GM18873 (cell line): ENCODE measurements around the gene MAP2K5.
"Not testable (repeated sequence)": the region's sequence is repeated elsewhere in the genome, so short reads cannot be mapped to it uniquely, and the experiment has no call there.

ENCODE experiments used
- ATAC-seq: cut with Tn5 transposase; IDR thresholded peaks from one replicate; pipeline ENCODE4 v1.9.1; 2021; ENCODE audit warnings: mild to moderate bottlenecking, moderate library complexity, moderate number of reproducible peaks; ENCODE audit not compliant: unreplicated experiment, low FRiP score

The MAP2K5 gene

GRCh38 chr15:67590191-67590590 is 47.7 kb downstream of the MAP2K5 start:
- no peak for ATAC-seq

- ATAC-seq, result no peak
Observed at GRCh38 chr15:67592245-67592644, 49.7 kb downstream of the MAP2K5 start.

- ATAC-seq, result no peak
Observed at GRCh38 chr15:67593562-67593961, 51.1 kb downstream of the MAP2K5 start.

GRCh38 chr15:67594770-67595169 is 52.3 kb downstream of the MAP2K5 start:
- no peak for ATAC-seq

GRCh38 chr15:67595572-67595971 is 53.1 kb downstream of the MAP2K5 start:
- no peak for ATAC-seq

GRCh38 chr15:67601073-67601472 is 58.6 kb downstream of the MAP2K5 start:
- no peak for ATAC-seq

GRCh38 chr15:67603063-67603462 is 60.6 kb downstream of the MAP2K5 start:
- no peak for ATAC-seq

- no peak for ATAC-seq
Observed at GRCh38 chr15:67605871-67606270, 63.4 kb downstream of the MAP2K5 start.

GRCh38 chr15:67606742-67607141 is 64.2 kb downstream of the MAP2K5 start:
- ATAC-seq, result no peak

- no peak for ATAC-seq
Observed at GRCh38 chr15:67607329-67607728, 64.8 kb downstream of the MAP2K5 start.

GRCh38 chr15:67607959-67608637 is 65.6 kb downstream of the MAP2K5 start:
- no peak for ATAC-seq

GRCh38 chr15:67608638-67608959 is 66.1 kb downstream of the MAP2K5 start:
- ATAC-seq, result no peak

GRCh38 chr15:67611370-67612369 is 69.2 kb downstream of the MAP2K5 start:
- ATAC-seq, result no peak

- ATAC-seq, result no peak
Observed at GRCh38 chr15:67613211-67613610, 70.7 kb downstream of the MAP2K5 start.

GRCh38 chr15:67613708-67614107 is 71.2 kb downstream of the MAP2K5 start:
- no peak for ATAC-seq

GRCh38 chr15:67615131-67615534 is 72.6 kb downstream of the MAP2K5 start:
- ATAC-seq, result not testable (repeated sequence)

GRCh38 chr15:67618297-67618696 is 75.8 kb downstream of the MAP2K5 start:
- no peak for ATAC-seq

GRCh38 chr15:67622110-67622509 is 79.6 kb downstream of the MAP2K5 start:
- no peak for ATAC-seq

- ATAC-seq, result no peak
Observed at GRCh38 chr15:67632261-67632660, 89.8 kb downstream of the MAP2K5 start.

GRCh38 chr15:67635950-67636349 is 93.4 kb downstream of the MAP2K5 start:
- not testable (repeated sequence) for ATAC-seq

- no peak for ATAC-seq
Observed at GRCh38 chr15:67639591-67639990, 97.1 kb downstream of the MAP2K5 start.

- no peak for ATAC-seq
Observed at GRCh38 chr15:67641453-67641852, 99.0 kb downstream of the MAP2K5 start.
